HUES48 (cell line): ENCODE results near the gene TMEM201.

Source experiments
- H3K27ac ChIP-seq: one replicate; pipeline ENCODE4 v1.7.0; 2013; ENCODE audit warnings: low read depth, low read length, inconsistent platforms
- H3K27me3 ChIP-seq: 2 replicates; pipeline ENCODE4 v1.6.1; 2013; ENCODE audit warnings: mild to moderate bottlenecking, low read length; ENCODE audit not compliant: control insufficient read depth, insufficient read depth
- H3K36me3 ChIP-seq: 2 replicates; pipeline ENCODE4 v1.6.1; 2013; ENCODE audit warnings: low read length; ENCODE audit not compliant: control insufficient read depth, insufficient read depth
- H3K4me1 ChIP-seq: 2 replicates; pipeline ENCODE4 v1.6.1; 2013; ENCODE audit warnings: mild to moderate bottlenecking, low read length; ENCODE audit not compliant: control insufficient read depth, insufficient read depth
- H3K4me3 ChIP-seq: 2 replicates; pipeline ENCODE4 v1.5.1; 2013; ENCODE audit warnings: mild to moderate bottlenecking, low read depth, low read length
- H3K9ac ChIP-seq: 2 replicates; pipeline ENCODE4 v1.6.1; 2013; ENCODE audit warnings: mild to moderate bottlenecking, low read depth, low read length, moderate library complexity
- H3K9me3 ChIP-seq: 2 replicates; pipeline ENCODE4 v1.6.1; 2013; ENCODE audit warnings: low read length; ENCODE audit not compliant: control insufficient read depth, insufficient read depth

The TMEM201 gene

GRCh38 chr1:9658199-9658598, 69.5 kb downstream of the TMEM201 start:
- Histone ChIP-seq H3K27me3 (peaks cover 12% of the 10 kb centered on the region), H3K27ac (no peak overlapping the region), H3K4me3 (no peak overlapping the region), H3K9ac (no peak overlapping the region), H3K9me3 (no peaks in the 10 kb centered on the region), H3K36me3 (no peaks in the 10 kb centered on the region), H3K4me1 (no peaks in the 10 kb centered on the region)

DNA sequence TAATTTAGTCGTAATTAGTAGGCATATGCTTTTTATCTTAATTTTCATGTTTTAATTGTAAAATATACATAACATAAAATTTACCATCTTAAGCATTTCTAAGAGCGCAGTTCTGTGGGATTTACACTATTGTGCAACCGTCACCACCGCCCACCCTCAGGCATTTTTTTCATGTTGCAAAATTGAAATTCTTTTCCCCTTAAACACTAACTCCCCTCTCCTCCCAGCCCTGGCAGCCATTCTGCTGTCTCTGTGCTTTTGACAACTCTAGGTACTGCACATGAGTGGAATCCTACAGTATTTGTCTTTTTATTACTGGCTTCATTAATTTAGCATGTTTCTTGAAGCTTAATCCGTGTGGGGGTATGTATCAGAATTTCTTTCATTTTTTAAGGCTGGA, 70.6 kb downstream of the TMEM201 start:
- Histone ChIP-seq H3K9ac (no peak overlapping the region), H3K4me1 (no peaks in the 10 kb centered on the region), H3K4me3 (no peak overlapping the region), H3K9me3 (no peaks in the 10 kb centered on the region), H3K36me3 (no peaks in the 10 kb centered on the region), H3K27me3 (peaks cover 1% of the 10 kb centered on the region; the same call in 1 of the 2 replicates), H3K27ac (no peak overlapping the region)

DNA sequence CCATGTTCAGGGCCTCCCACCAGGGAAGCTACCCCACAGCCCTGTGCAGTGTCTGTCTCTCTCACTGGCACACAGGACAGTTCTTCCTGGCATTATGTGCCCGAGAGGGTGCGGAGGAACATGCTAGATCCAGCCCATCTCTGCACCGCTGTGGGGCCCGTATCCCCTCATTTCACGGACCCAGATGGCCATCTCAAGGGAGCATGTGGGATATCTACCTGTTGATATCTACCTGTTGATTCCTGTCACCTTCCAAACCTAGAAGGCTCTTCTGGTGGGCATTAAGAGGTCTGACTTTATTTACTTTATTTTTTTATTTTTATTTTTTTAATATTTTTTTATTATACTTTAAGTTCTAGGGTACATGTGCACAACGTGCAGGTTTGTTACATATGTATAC, 74.5 kb downstream of the TMEM201 start:
- Histone ChIP-seq H3K4me1 (no peaks in the 10 kb centered on the region), H3K9ac (no peak overlapping the region), H3K27ac (no peak overlapping the region), H3K27me3 (no peaks in the 10 kb centered on the region), H3K4me3 (no peak overlapping the region), H3K9me3 (no peaks in the 10 kb centered on the region), H3K36me3 (no peaks in the 10 kb centered on the region)
